Stomach (tissue), 9 donors: Measurements from ENCODE around the gene BACE1. TPM values are rescaled to one million over a fixed set of nuclear protein-coding genes. Genes with fewer than 3 reads are reported as not detected.

Source experiments
- DNase-seq, 2 donors: peaks; one replicate each; pipeline versions ENCODE4 v3.0.0 to v3.0.0-alpha.2; 2013 to 2019
- H3K27ac ChIP-seq, 5 donors: fragments of 200-600 bp in 4 of 5; sonication (generic) in 4 of 5; one replicate each; pipeline ENCODE4 v1.5.1; 2013 to 2019; ENCODE audit warnings: mild to moderate bottlenecking in 1 of 5, moderate library complexity in 1 of 5
- H3K27me3 ChIP-seq, 3 donors: fragments of 200-600 bp; sonication (generic); one replicate each; pipeline ENCODE4 v1.5.1; 2017 to 2019; ENCODE audit warnings: mixed run types in 1 of 3
- H3K36me3 ChIP-seq, 4 donors: fragments of 200-600 bp; sonication (generic); 1 replicate in 3 of 4; 2 replicates in 1 of 4; pipeline ENCODE4 v1.5.1; 2016 to 2019
- H3K4me1 ChIP-seq, 4 donors: fragments of 200-600 bp; sonication (generic); one replicate each; pipeline ENCODE4 v1.5.1; 2016 to 2019
- H3K4me3 ChIP-seq, 4 donors: fragments of 200-600 bp; sonication (generic) in 3 of 4; one replicate each; pipeline ENCODE4 v1.5.1; 2016 to 2019; ENCODE audit warnings: mild to moderate bottlenecking in 1 of 4
- H3K9me3 ChIP-seq, 4 donors: fragments of 200-600 bp; sonication (generic); one replicate each; pipeline ENCODE4 v1.5.1; 2016 to 2019
- CTCF ChIP-seq, 7 experiments: fragments of 450-650 bp in 4 of 7; fragments of 200-600 bp in 3 of 7; sonication (generic) in 3 of 7; IDR thresholded peaks; one replicate each; pipeline ENCODE4 v1.5.1; 2016 to 2019; ENCODE audit warnings: antibody characterized with exemption in 7 of 7, control low read depth in 2 of 7, mild to moderate bottlenecking in 1 of 7
- EP300 ChIP-seq: sonication (generic); formaldehyde crosslinking; IDR thresholded peaks from one replicate; pipeline ENCODE4 v1.6.1; 2017; ENCODE audit warnings: antibody characterized with exemption
- POLR2A ChIP-seq, 4 donors: fragments of 450-650 bp; IDR thresholded peaks; one replicate each; pipeline ENCODE4 v1.6.1; 2016; ENCODE audit warnings: antibody characterized with exemption in 4 of 4, control low read depth in 2 of 4, mild to moderate bottlenecking in 1 of 4, moderate library complexity in 1 of 4
- POLR2AphosphoS5 ChIP-seq, 3 donors: sonication (generic); formaldehyde crosslinking; IDR thresholded peaks; one replicate each; pipeline ENCODE4 v1.6.1; 2016; ENCODE audit warnings: antibody characterized with exemption in 3 of 3
- WGBS, 5 donors: extraction: QIAGEN DNeasy Blood & Tissue Kit in 3 of 5; methylation state at CpG; one replicate each; pipeline versions ENCODE4 v1.1.5 to v1.1.7; 2013 to 2018; 5-methylcytosine and 5-hydroxymethylcytosine counted together
- intact Hi-C: fragments of 100-400 bp; cut with DNase I; formaldehyde crosslinking; loops from one replicate; pipeline ENCODE4 v1.15.1; 2023; ENCODE audit warnings: low total_unique reads
- polyA plus RNA-seq, 3 donors: library from polyadenylated mRNA; stranded (reverse); fragments of 200-250 nt; gene quantifications; one replicate each; pipeline ENCODE4 v1.2.3, GENCODE V29; 2013
- total RNA-seq, 5 donors: library from RNA; depleted of rRNA; stranded (reverse); fragments of >200 nt; gene quantifications; one replicate each; pipeline versions ENCODE4 v1.1.0 to v1.2.3, GENCODE V29; 2014 to 2016
- donor health status: healthy with polysubstance abuse.
- donor health status: Bipolar disorder and iron deficiency.
- donor health status: healthy.

Gene BACE1
- total and polyA plus RNA-seq, 8 donors, result 3.3 to 21.1 (median 14.2) TPM

- H3K27ac ChIP-seq, result peak overlapping the region in 4 of 5 donors; percentile 4 to 18 (median 14)
- DNase-seq, result peak in 1 of 2 donors; percentile 74
- peaks cover 12 to 23% (median 17%) of the 10 kb centered on the region in 4 donors for H3K4me1 ChIP-seq
- H3K27me3 ChIP-seq, result no peaks in the 10 kb centered on the region
- H3K9me3 ChIP-seq, result no peaks in the 10 kb centered on the region
- H3K36me3 ChIP-seq, result peaks cover 0 to 18% (median 12%) of the 10 kb centered on the region in 4 donors
- H3K4me3 ChIP-seq, result peak overlapping the region in 1 of 4 donors; percentile 12
- 38 to 51% (median 43%) methylated on average over 11 to 12 of the region's 12 CpGs for WGBS, 5 donors
- intact Hi-C loops, result no loop called here
- TF ChIP-seq POLR2A (IDR thresholded peaks at IDR 0.05) (no peak), POLR2AphosphoS5 (IDR thresholded peaks at IDR 0.05) (no peak), EP300 (no peak), CTCF (IDR thresholded peaks at IDR 0.05) (no peak)
These were observed 16.4 kb downstream of the BACE1 start for GRCh38 chr11:117299351-117300282.

GRCh38 chr11:117298195-117298594 lies 17.9 kb downstream of the BACE1 start:
- peaks cover 12 to 23% (median 17%) of the 10 kb centered on the region in 4 donors for H3K4me1 ChIP-seq
- intact Hi-C loops, result no loop called here
- H3K27me3 ChIP-seq, result no peaks in the 10 kb centered on the region
- WGBS, 5 donors, result 92 to 96% (median 93%) methylated on average over 8 of the region's 8 CpGs
- TF ChIP-seq POLR2AphosphoS5 (IDR thresholded peaks at IDR 0.05) (no peak), CTCF (IDR thresholded peaks at IDR 0.05) (no peak), EP300 (no peak), POLR2A (IDR thresholded peaks at IDR 0.05) (no peak)
- H3K4me3 ChIP-seq, result no peak overlapping the region
- H3K9me3 ChIP-seq, result no peaks in the 10 kb centered on the region
- H3K36me3 ChIP-seq, result peaks cover 0 to 30% (median 23%) of the 10 kb centered on the region in 4 donors
- DNase-seq, result no peak
- H3K27ac ChIP-seq, result no peak overlapping the region

GRCh38 chr11:117296881-117297280 lies 19.2 kb downstream of the BACE1 start:
- peaks cover 7 to 39% (median 34%) of the 10 kb centered on the region in 4 donors for H3K36me3 ChIP-seq
- no peaks in the 10 kb centered on the region for H3K9me3 ChIP-seq
- intact Hi-C loops, result no loop called here
- H3K27me3 ChIP-seq, result no peaks in the 10 kb centered on the region
- peaks cover 12 to 23% (median 17%) of the 10 kb centered on the region in 4 donors for H3K4me1 ChIP-seq
- no peak for TF ChIP-seq POLR2AphosphoS5 (IDR thresholded peaks at IDR 0.05)
- TF ChIP-seq CTCF (IDR thresholded peaks at IDR 0.05), result no peak
- TF ChIP-seq EP300, result no peak
- TF ChIP-seq POLR2A (IDR thresholded peaks at IDR 0.05), result no peak
- WGBS, 5 donors, result 80 to 91% (median 89%) methylated on average over 6 of the region's 6 CpGs
- no peak overlapping the region for H3K27ac ChIP-seq
- no peak overlapping the region for H3K4me3 ChIP-seq
- no peak for DNase-seq

- no peak overlapping the region for H3K4me3 ChIP-seq
- TF ChIP-seq EP300 (no peak), CTCF (IDR thresholded peaks at IDR 0.05) (no peak), POLR2AphosphoS5 (IDR thresholded peaks at IDR 0.05) (no peak), POLR2A (IDR thresholded peaks at IDR 0.05) (no peak)
- no peaks in the 10 kb centered on the region for H3K27me3 ChIP-seq
- WGBS, 5 donors, result 78 to 83% (median 82%) methylated on average over 9 of the region's 9 CpGs
- peaks cover 9 to 16% (median 14%) of the 10 kb centered on the region in 4 donors for H3K4me1 ChIP-seq
- no peaks in the 10 kb centered on the region for H3K9me3 ChIP-seq
- H3K36me3 ChIP-seq, result peaks cover 10 to 51% (median 47%) of the 10 kb centered on the region in 4 donors
- no peak overlapping the region for H3K27ac ChIP-seq
- intact Hi-C loops, result no loop called here
- DNase-seq, result no peak
These were observed 20.5 kb downstream of the BACE1 start for GRCh38 chr11:117295438-117296137.
